ENCODE results near the gene LRSAM1.

DNA sequence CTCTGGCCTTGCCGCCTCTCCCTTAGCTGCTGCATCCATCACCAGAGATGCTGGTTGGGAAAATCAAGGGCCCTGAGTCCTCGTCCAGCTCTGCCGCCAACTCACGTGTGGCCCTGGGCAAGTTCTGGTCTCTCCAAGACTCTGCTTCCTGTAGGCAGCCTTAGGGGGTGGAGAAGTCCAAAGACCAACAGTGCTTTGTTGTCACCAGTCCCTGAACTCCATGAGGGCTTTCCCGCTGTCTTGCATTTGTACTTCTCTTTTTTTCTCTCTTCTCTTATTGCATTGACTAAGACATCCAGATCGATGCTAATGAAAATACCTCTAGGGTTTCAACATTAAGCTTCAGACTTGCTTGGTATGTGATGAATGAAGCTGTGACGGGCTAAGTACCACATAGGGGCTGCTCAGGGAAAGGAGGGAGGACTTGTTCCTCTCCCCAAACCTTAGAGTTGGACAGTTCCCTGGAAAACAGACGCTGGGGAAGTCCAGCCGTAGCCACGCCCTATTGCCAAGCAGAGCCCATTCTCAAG lies 97.1 kb downstream of the LRSAM1 start:
- no peak for TF ChIP-seq POLR2AphosphoS5 (IDR thresholded peaks at IDR 0.05; ENCODE audit: low read depth, low read length)
- TF ChIP-seq, protein P1, sequence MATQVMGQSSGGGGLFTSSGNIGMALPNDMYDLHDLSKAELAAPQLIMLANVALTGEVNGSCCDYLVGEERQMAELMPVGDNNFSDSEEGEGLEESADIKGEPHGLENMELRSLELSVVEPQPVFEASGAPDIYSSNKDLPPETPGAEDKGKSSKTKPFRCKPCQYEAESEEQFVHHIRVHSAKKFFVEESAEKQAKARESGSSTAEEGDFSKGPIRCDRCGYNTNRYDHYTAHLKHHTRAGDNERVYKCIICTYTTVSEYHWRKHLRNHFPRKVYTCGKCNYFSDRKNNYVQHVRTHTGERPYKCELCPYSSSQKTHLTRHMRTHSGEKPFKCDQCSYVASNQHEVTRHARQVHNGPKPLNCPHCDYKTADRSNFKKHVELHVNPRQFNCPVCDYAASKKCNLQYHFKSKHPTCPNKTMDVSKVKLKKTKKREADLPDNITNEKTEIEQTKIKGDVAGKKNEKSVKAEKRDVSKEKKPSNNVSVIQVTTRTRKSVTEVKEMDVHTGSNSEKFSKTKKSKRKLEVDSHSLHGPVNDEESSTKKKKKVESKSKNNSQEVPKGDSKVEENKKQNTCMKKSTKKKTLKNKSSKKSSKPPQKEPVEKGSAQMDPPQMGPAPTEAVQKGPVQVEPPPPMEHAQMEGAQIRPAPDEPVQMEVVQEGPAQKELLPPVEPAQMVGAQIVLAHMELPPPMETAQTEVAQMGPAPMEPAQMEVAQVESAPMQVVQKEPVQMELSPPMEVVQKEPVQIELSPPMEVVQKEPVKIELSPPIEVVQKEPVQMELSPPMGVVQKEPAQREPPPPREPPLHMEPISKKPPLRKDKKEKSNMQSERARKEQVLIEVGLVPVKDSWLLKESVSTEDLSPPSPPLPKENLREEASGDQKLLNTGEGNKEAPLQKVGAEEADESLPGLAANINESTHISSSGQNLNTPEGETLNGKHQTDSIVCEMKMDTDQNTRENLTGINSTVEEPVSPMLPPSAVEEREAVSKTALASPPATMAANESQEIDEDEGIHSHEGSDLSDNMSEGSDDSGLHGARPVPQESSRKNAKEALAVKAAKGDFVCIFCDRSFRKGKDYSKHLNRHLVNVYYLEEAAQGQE (IDR thresholded peaks at IDR 0.05; ENCODE audit: insufficient read depth in 1 of 2, low read depth in 2 of 2, low read length in 2 of 2), result no peak
- no peak for TF ChIP-seq SIN3A (IDR thresholded peaks at IDR 0.05; ENCODE audit: borderline replicate concordance, insufficient read depth, low read length)
- no peak for TF ChIP-seq TAF1 (IDR thresholded peaks at IDR 0.05; ENCODE audit: borderline replicate concordance, insufficient read depth, low read length)
- no peak for TF ChIP-seq FOXP2 (optimal IDR thresholded peaks at IDR 0.05; ENCODE audit: borderline replicate concordance, extremely low read depth, extremely low read length, insufficient read depth)
